NT2/D1 (cell line): ENCODE measurements around the gene KRT71.

ENCODE experiments used
- DNase-seq: peaks from one replicate; pipeline ENCODE4 v3.0.0-alpha.2; 2011; ENCODE audit warnings: low read depth, low spot score
- H3K27me3 ChIP-seq: 2 replicates; pipeline ENCODE4 v1.6.0; 2011; ENCODE audit warnings: mild to moderate bottlenecking; ENCODE audit not compliant: insufficient read length, insufficient read depth
- H3K36me3 ChIP-seq: 2 replicates; pipeline ENCODE4 v1.6.1; 2011; ENCODE audit warnings: mild to moderate bottlenecking, low read length, mixed read lengths; ENCODE audit not compliant: insufficient read depth, insufficient read length
- H3K4me1 ChIP-seq: 2 replicates; pipeline ENCODE4 v1.5.1; 2011; ENCODE audit not compliant: insufficient read depth, insufficient read length
- H3K4me3 ChIP-seq: 2 replicates; pipeline ENCODE4 v1.5.1; 2011; ENCODE audit warnings: low read depth; ENCODE audit not compliant: insufficient read length
- H3K9ac ChIP-seq: 2 replicates; pipeline ENCODE4 v1.6.0; 2011; ENCODE audit warnings: low read depth; ENCODE audit not compliant: insufficient read length
- H3K9me3 ChIP-seq: 2 replicates; pipeline ENCODE4 v1.5.1; 2011; ENCODE audit warnings: mild to moderate bottlenecking, low read length; ENCODE audit not compliant: insufficient read depth
- SUZ12 ChIP-seq: IDR thresholded peaks from 2 replicates; pipeline ENCODE4 v1.6.1; 2011; ENCODE audit not compliant: insufficient read length, insufficient read depth; ENCODE audit errors: extremely low read depth
- YY1 ChIP-seq: IDR thresholded peaks from 2 replicates; pipeline ENCODE4 v1.6.1; 2011; ENCODE audit not compliant: insufficient read length, insufficient read depth
- ZNF274 ChIP-seq: IDR thresholded peaks from 2 replicates; pipeline ENCODE4 v1.6.1; 2011; ENCODE audit warnings: mild to moderate bottlenecking, low read depth, low read length

The KRT71 gene

GRCh38 chr12:52499806-52500560 is 53.0 kb downstream of the KRT71 start:
- Histone ChIP-seq H3K36me3 (no peaks in the 10 kb centered on the region), H3K4me3 (no peak overlapping the region), H3K27me3 (no peaks in the 10 kb centered on the region), H3K9ac (no peak overlapping the region), H3K4me1 (peaks cover 8% of the 10 kb centered on the region), H3K9me3 (peaks cover 15% of the 10 kb centered on the region; the same call in 1 of the 2 replicates)
- no peak for DNase-seq
- no peak for TF ChIP-seq SUZ12
- no peak for TF ChIP-seq YY1
- no peak for TF ChIP-seq ZNF274

DNA sequence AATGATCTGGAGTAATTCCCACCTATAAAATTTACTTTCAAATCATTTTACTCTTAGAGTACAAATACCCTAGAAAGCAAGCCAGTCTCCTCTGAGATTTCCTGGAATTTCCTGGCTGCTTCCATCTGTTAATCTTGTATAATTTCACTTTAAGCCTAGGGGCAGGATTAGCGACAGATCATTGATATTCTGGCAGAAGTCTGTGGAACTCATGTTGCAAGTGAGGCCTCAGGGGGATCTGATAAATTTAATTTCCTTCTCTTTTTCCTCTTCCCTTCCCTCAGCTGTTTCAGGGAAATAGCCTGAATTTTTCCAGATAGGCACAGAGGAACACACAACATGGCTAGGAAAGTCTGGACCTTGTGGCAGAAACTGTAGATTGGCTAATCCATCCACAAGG is 54.0 kb downstream of the KRT71 start:
- Histone ChIP-seq H3K4me1 (peaks cover 8% of the 10 kb centered on the region), H3K36me3 (no peaks in the 10 kb centered on the region), H3K27me3 (no peaks in the 10 kb centered on the region), H3K9me3 (peaks cover 15% of the 10 kb centered on the region; the same call in 1 of the 2 replicates), H3K9ac (no peak overlapping the region), H3K4me3 (no peak overlapping the region)
- DNase-seq = no peak
- TF ChIP-seq ZNF274 (no peak), YY1 (no peak), SUZ12 (no peak)

DNA sequence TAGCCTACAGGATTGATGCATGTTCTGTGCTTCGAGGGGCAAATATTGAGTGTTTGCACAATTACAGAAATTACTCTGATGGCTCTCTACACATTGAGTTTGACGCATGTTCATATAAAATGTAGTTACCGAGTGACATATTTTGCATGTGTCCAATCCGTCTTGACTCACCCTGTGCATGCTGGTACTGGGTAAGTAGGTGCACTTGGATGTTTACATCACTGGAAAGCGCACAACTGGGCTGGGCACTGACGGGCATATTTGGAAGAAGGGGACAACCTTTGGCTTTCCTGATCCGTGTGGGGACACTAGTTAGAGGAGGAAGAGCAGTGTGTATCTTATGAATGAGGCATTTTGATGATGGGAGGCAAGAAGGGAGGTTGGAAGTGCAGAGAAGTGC is 55.0 kb downstream of the KRT71 start:
- Histone ChIP-seq H3K4me3 (no peak overlapping the region), H3K9me3 (peaks cover 15% of the 10 kb centered on the region; the same call in 1 of the 2 replicates), H3K4me1 (peaks cover 8% of the 10 kb centered on the region), H3K9ac (no peak overlapping the region), H3K36me3 (no peaks in the 10 kb centered on the region), H3K27me3 (no peaks in the 10 kb centered on the region)
- no peak for DNase-seq
- no peak for TF ChIP-seq ZNF274
- no peak for TF ChIP-seq SUZ12
- no peak for TF ChIP-seq YY1

DNA sequence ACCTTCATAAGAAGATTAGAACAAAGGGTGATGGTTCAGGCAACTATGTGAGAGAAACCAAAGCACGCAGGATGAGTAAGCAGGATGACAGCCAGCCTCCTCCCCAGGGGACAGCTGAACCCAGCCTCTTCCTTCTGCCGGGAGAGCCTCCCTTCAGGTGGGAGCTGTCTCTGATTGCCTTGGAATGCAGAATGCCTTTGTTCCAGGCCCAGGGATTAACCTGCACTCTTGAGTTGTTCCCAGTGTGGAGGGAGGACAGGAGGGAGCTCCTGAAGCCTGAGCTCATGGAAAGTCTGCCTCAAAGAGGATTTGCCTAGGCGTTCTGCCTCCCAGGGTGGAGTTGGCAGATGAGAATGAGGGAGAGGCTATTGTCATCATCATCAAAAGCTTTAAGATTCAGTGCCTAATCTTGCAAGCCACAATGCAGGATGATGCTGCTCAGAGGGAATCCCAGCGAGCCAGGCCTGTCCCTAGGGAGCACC is 56.3 kb downstream of the KRT71 start:
- TF ChIP-seq ZNF274 = no peak
- no peak for TF ChIP-seq SUZ12
- no peak for TF ChIP-seq YY1
- no peaks in the 10 kb centered on the region for H3K27me3 ChIP-seq
- peaks cover 8% of the 10 kb centered on the region for H3K4me1 ChIP-seq
- H3K36me3 ChIP-seq = no peaks in the 10 kb centered on the region
- no peak overlapping the region for H3K9ac ChIP-seq
- H3K9me3 ChIP-seq = peaks cover 15% of the 10 kb centered on the region; the same call in 1 of the 2 replicates
- peak; percentile 91 for DNase-seq
- H3K4me3 ChIP-seq = no peak overlapping the region

- H3K9ac ChIP-seq = peak overlapping the region; percentile 37
- DNase-seq = no peak
- no peaks in the 10 kb centered on the region for H3K36me3 ChIP-seq
- H3K27me3 ChIP-seq = no peaks in the 10 kb centered on the region
- TF ChIP-seq ZNF274 (no peak), SUZ12 (no peak), YY1 (no peak)
- H3K4me1 ChIP-seq = peaks cover 8% of the 10 kb centered on the region
- no peak overlapping the region for H3K4me3 ChIP-seq
- H3K9me3 ChIP-seq = peaks cover 15% of the 10 kb centered on the region; the same call in 1 of the 2 replicates
Measured at GRCh38 chr12:52496054-52496453, 56.9 kb downstream of the KRT71 start.

GRCh38 chr12:52495389-52495788 is 57.6 kb downstream of the KRT71 start:
- Histone ChIP-seq H3K27me3 (no peaks in the 10 kb centered on the region), H3K4me3 (no peak overlapping the region), H3K9ac (no peak overlapping the region), H3K9me3 (peaks cover 9% of the 10 kb centered on the region; the same call in 1 of the 2 replicates), H3K4me1 (peaks cover 8% of the 10 kb centered on the region), H3K36me3 (no peaks in the 10 kb centered on the region)
- peak; percentile 61 for DNase-seq
- TF ChIP-seq ZNF274 = no peak
- TF ChIP-seq SUZ12 = no peak
- no peak for TF ChIP-seq YY1

GRCh38 chr12:52494518-52494917 is 58.4 kb downstream of the KRT71 start:
- Histone ChIP-seq H3K4me3 (no peak overlapping the region), H3K9me3 (peaks cover 10% of the 10 kb centered on the region; the same call in 1 of the 2 replicates), H3K27me3 (no peaks in the 10 kb centered on the region), H3K9ac (no peak overlapping the region), H3K4me1 (peaks cover 8% of the 10 kb centered on the region), H3K36me3 (no peaks in the 10 kb centered on the region)
- TF ChIP-seq SUZ12 = no peak
- no peak for TF ChIP-seq YY1
- TF ChIP-seq ZNF274 = no peak
- no peak for DNase-seq
